HG03135 (cell line): ENCODE measurements around the gene MED29.

Experiments
- ATAC-seq: cut with Tn5 transposase; IDR thresholded peaks from one replicate; pipeline ENCODE4 v1.9.1; 2021; ENCODE audit warnings: mild to moderate bottlenecking, moderate library complexity; ENCODE audit not compliant: unreplicated experiment

The MED29 gene

GRCh38 chr19:39390751-39391437, at the start of gene MED29, which contains the start of gene PAF1:
Gene MED29, plus strand, starts transcription at chr19:39391378. Its CDS starts 45 bp downstream, at chr19:39391423.
Gene PAF1, minus strand, starts transcription at chr19:39391106. Its CDS starts 242 bp downstream, at chr19:39390864.
- peak; percentile 88 for ATAC-seq

- peak; percentile 89 for ATAC-seq
Observed at GRCh38 chr19:39341719-39342604, 49.2 kb upstream of the MED29 start, which contains the start of gene SAMD4B. Gene SAMD4B, plus strand, starts transcription at chr19:39342421. Its CDS starts 14,473 bp downstream, at chr19:39356894.

- no peak for ATAC-seq
Observed at GRCh38 chr19:39342647-39343305, 48.4 kb upstream of the MED29 start.

GRCh38 chr19:39345956-39346355, 45.2 kb upstream of the MED29 start:
- no peak for ATAC-seq

- no peak for ATAC-seq
Observed at GRCh38 chr19:39347332-39348164, 43.6 kb upstream of the MED29 start.

- no peak for ATAC-seq
Observed at GRCh38 chr19:39349326-39349725, 41.9 kb upstream of the MED29 start.

GRCh38 chr19:39350156-39350555, 41.0 kb upstream of the MED29 start:
- ATAC-seq, result no peak

- ATAC-seq, result peak; percentile 58
Observed at GRCh38 chr19:39351537-39352064, 39.6 kb upstream of the MED29 start.

GRCh38 chr19:39352381-39353255, 38.6 kb upstream of the MED29 start:
- ATAC-seq, result no peak

- no peak for ATAC-seq
Observed at GRCh38 chr19:39355253-39355652, 35.9 kb upstream of the MED29 start.

- no peak for ATAC-seq
Observed at GRCh38 chr19:39356073-39356472, 35.1 kb upstream of the MED29 start.

GRCh38 chr19:39356647-39357046, 34.5 kb upstream of the MED29 start:
- ATAC-seq, result no peak

GRCh38 chr19:39359026-39359425, 32.2 kb upstream of the MED29 start:
- no peak for ATAC-seq

GRCh38 chr19:39360599-39360998, 30.6 kb upstream of the MED29 start:
- ATAC-seq, result no peak

- ATAC-seq, result no peak
Observed at GRCh38 chr19:39362682-39363657, 28.2 kb upstream of the MED29 start.

GRCh38 chr19:39363901-39364457, 27.2 kb upstream of the MED29 start:
- no peak for ATAC-seq

GRCh38 chr19:39365531-39365930, 25.6 kb upstream of the MED29 start:
- no peak for ATAC-seq

GRCh38 chr19:39369200-39369599, 22.0 kb upstream of the MED29 start:
- ATAC-seq, result no peak
